H9 (cell line): ENCODE results near the gene AP2A2. TPM values are rescaled to one million over a fixed set of nuclear protein-coding genes. Genes with fewer than 3 reads are reported as not detected.

Source experiments
- DNase-seq: peaks from one replicate; pipeline ENCODE4 v3.0.0-alpha.2; 2017
- H2AFZ ChIP-seq: one replicate; pipeline ENCODE4 v1.6.1; 2013; ENCODE audit warnings: mild to moderate bottlenecking, low read length, control low read depth, moderate library complexity
- H2AK5ac ChIP-seq: 2 replicates; pipeline ENCODE4 v1.6.1; 2013; ENCODE audit warnings: low read length, control low read depth, mixed read lengths; ENCODE audit not compliant: insufficient read length
- H2BK120ac ChIP-seq: one replicate; pipeline ENCODE4 v1.6.1; 2013; ENCODE audit warnings: low read depth, mild to moderate bottlenecking, low read length, control low read depth, inconsistent platforms; ENCODE audit not compliant: poor library complexity, severe bottlenecking
- H2BK12ac ChIP-seq: 2 replicates; pipeline ENCODE4 v1.6.1; 2013; ENCODE audit warnings: low read length, control low read depth, mixed read lengths, low read depth; ENCODE audit not compliant: insufficient read length
- H2BK15ac ChIP-seq: 2 replicates; pipeline ENCODE4 v1.6.1; 2013; ENCODE audit warnings: low read depth, low read length, control low read depth
- H2BK20ac ChIP-seq: one replicate; pipeline ENCODE4 v1.6.1; 2013; ENCODE audit warnings: low read depth, mild to moderate bottlenecking, low read length, control low read depth, inconsistent platforms; ENCODE audit not compliant: poor library complexity, severe bottlenecking
- H2BK5ac ChIP-seq: 2 replicates; pipeline ENCODE4 v1.6.1; 2013; ENCODE audit warnings: low read length, control low read depth, mixed read lengths; ENCODE audit not compliant: insufficient read length
- H3K14ac ChIP-seq: 2 replicates; pipeline ENCODE4 v1.6.1; 2013; ENCODE audit warnings: low read length, control low read depth; ENCODE audit not compliant: insufficient read depth
- H3K18ac ChIP-seq: 2 replicates; pipeline ENCODE4 v1.6.1; 2013; ENCODE audit warnings: low read depth, mild to moderate bottlenecking, mixed read lengths, low read length, control low read depth; ENCODE audit not compliant: insufficient read length
- H3K23ac ChIP-seq: 2 replicates; pipeline ENCODE4 v1.6.1; 2013; ENCODE audit warnings: low read length, control low read depth, mixed read lengths, low read depth; ENCODE audit not compliant: insufficient read length
- H3K23me2 ChIP-seq: 2 replicates; pipeline ENCODE4 v1.6.1; 2013; ENCODE audit warnings: low read depth, mild to moderate bottlenecking, mixed read lengths, low read length, control low read depth; ENCODE audit not compliant: insufficient read length, poor library complexity, severe bottlenecking
- H3K27ac ChIP-seq: 2 replicates; pipeline ENCODE4 v1.5.1; 2013; ENCODE audit warnings: low read length, control low read depth, mixed read lengths, low read depth; ENCODE audit not compliant: insufficient read length
- H3K27me3 ChIP-seq: 2 replicates; pipeline ENCODE4 v1.6.1; 2013; ENCODE audit warnings: low read length, control low read depth, inconsistent platforms; ENCODE audit not compliant: insufficient read depth
- H3K4ac ChIP-seq: 2 replicates; pipeline ENCODE4 v1.6.1; 2013; ENCODE audit warnings: low read depth, mild to moderate bottlenecking, control low read depth, inconsistent platforms, low read length, moderate library complexity
- H3K4me1 ChIP-seq: 2 replicates; pipeline ENCODE4 v1.6.1; 2013; ENCODE audit warnings: low read length, control low read depth, inconsistent platforms; ENCODE audit not compliant: insufficient read depth
- H3K4me2 ChIP-seq: 2 replicates; pipeline ENCODE4 v1.6.1; 2013; ENCODE audit warnings: low read length, control low read depth, mixed read lengths; ENCODE audit not compliant: insufficient read length, insufficient read depth
- H3K56ac ChIP-seq: 2 replicates; pipeline ENCODE4 v1.6.1; 2013; ENCODE audit warnings: low read depth, mild to moderate bottlenecking, mixed read lengths, low read length, control low read depth; ENCODE audit not compliant: insufficient read length
- H3K79me1 ChIP-seq: 2 replicates; pipeline ENCODE4 v1.6.1; 2013; ENCODE audit warnings: low read depth, mild to moderate bottlenecking, moderate library complexity, low read length, control low read depth, inconsistent platforms; ENCODE audit not compliant: insufficient read depth, poor library complexity, severe bottlenecking
- H3K79me2 ChIP-seq: 2 replicates; pipeline ENCODE4 v1.6.1; 2013; ENCODE audit warnings: low read length, control low read depth, inconsistent platforms; ENCODE audit not compliant: insufficient read depth
- H3K9ac ChIP-seq: 2 replicates; pipeline ENCODE4 v1.6.1; 2013; ENCODE audit warnings: low read length, control low read depth, mixed read lengths; ENCODE audit not compliant: insufficient read length; ENCODE audit errors: extremely low read depth
- H3K9me3 ChIP-seq: one replicate; pipeline ENCODE4 v1.6.1; 2013; ENCODE audit warnings: low read depth, low read length, inconsistent platforms; ENCODE audit not compliant: control insufficient read depth
- H3T11ph ChIP-seq: one replicate; pipeline ENCODE4 v1.6.1; 2013; ENCODE audit warnings: mild to moderate bottlenecking, low read length, control low read depth, inconsistent platforms
- H4K20me1 ChIP-seq: one replicate; pipeline ENCODE4 v1.6.1; 2013; ENCODE audit not compliant: control insufficient read depth, insufficient read length, insufficient read depth
- H4K5ac ChIP-seq: 2 replicates; pipeline ENCODE4 v1.6.1; 2013; ENCODE audit warnings: low read depth, mild to moderate bottlenecking, mixed read lengths, low read length, control low read depth; ENCODE audit not compliant: insufficient read length
- H4K8ac ChIP-seq: replicated peaks from 2 replicates; pipeline ENCODE4 v1.6.1; 2013; ENCODE audit warnings: low read length, control low read depth, mixed read lengths, low read depth; ENCODE audit not compliant: insufficient read length
- H4K91ac ChIP-seq: 2 replicates; pipeline ENCODE4 v1.6.1; 2013; ENCODE audit warnings: low read depth, mild to moderate bottlenecking, moderate library complexity, mixed read lengths, low read length, control low read depth; ENCODE audit not compliant: insufficient read length
- H3K27ac Mint-ChIP-seq, 3 experiments: 2 replicates in 2 of 3; 3 replicates in 1 of 3; pipeline ENCODE4 v1.8.0; 2020 to 2021; ENCODE audit warnings: mixed read lengths in 3 of 3, mild to moderate bottlenecking in 1 of 3, moderate library complexity in 1 of 3
- H3K27me3 Mint-ChIP-seq: 2 replicates; pipeline ENCODE4 v1.8.0; 2021; ENCODE audit warnings: low read depth, mild to moderate bottlenecking, moderate library complexity, mixed read lengths
- H3K36me3 Mint-ChIP-seq, 3 experiments: 2 replicates in 2 of 3; 3 replicates in 1 of 3; pipeline ENCODE4 v1.8.0; 2020 to 2021; ENCODE audit warnings: low read depth in 3 of 3, mixed read lengths in 3 of 3; ENCODE audit not compliant: insufficient read depth in 1 of 3
- H3K4me1 Mint-ChIP-seq, 2 experiments: 2 replicates each; pipeline ENCODE4 v1.8.0; 2020; ENCODE audit warnings: mixed read lengths in 2 of 2
- H3K4me3 Mint-ChIP-seq, 2 experiments: 2 replicates in 1 of 2; 3 replicates in 1 of 2; pipeline ENCODE4 v1.8.0; 2020 to 2021; ENCODE audit warnings: mild to moderate bottlenecking in 2 of 2, mixed read lengths in 2 of 2, moderate library complexity in 1 of 2
- H3K9me3 Mint-ChIP-seq, 2 experiments: 2 replicates in 1 of 2; 3 replicates in 1 of 2; pipeline ENCODE4 v1.8.0; 2020; ENCODE audit warnings: mild to moderate bottlenecking in 2 of 2, mixed read lengths in 2 of 2, moderate library complexity in 1 of 2
- WGBS: extraction: QIAGEN DNeasy Blood & Tissue Kit; methylation state at CpG from one replicate; pipeline ENCODE4 v1.1.7; 2013; ENCODE audit warnings: missing lambda C conversion rate, low lambda C conversion rate, mixed read lengths; ENCODE audit not compliant: insufficient read length; ENCODE audit errors: extremely low coverage; 5-methylcytosine and 5-hydroxymethylcytosine counted together
- total RNA-seq: library from RNA; stranded (reverse); gene quantifications from 2 replicates; pipeline ENCODE4 v1.2.1, GENCODE V29; 2021
- TF ChIP-seq, protein P1 (sequence below): fragments of 200-600 bp; sonication (generic); conservative IDR thresholded peaks from 3 replicates; pipeline ENCODE4 v1.8.0; 2021; ENCODE audit warnings: antibody characterized with exemption, mild to moderate bottlenecking

AP2A2 gene
- total RNA-seq, 1 experiment from 2014 or later: 53.7 TPM

DNA sequence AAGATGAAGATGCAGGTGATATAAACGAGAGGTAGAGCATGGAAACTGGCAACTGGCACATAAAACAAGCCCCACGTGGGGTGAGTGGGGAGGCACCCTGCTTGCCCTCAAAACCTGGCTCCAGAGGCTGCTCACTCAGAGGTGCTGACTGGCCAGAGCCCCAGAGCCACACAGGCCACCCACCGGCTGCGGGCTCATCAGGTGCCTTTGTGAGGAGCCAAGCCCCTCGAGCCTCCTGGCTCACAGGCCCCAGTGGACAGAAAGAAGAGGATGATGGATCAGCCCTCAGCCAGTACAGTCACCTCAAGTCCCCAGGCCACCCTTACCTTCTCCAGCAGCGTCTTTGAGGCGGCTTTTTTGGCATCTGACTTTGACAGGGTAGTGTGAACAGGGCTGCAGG is 21.3 kb upstream of the AP2A2 start:
- Histone ChIP-seq H2BK20ac (no peak overlapping the region), H2BK12ac (no peak overlapping the region), H3K9me3 (no peaks in the 10 kb centered on the region), H4K91ac (no peak overlapping the region), H3K14ac (no peak overlapping the region), H4K20me1 (no peaks in the 10 kb centered on the region), H2BK5ac (no peak overlapping the region), H3K4me2 (no peak overlapping the region), H3K23me2 (peaks cover 3% of the 10 kb centered on the region), H3K4me1 (no peaks in the 10 kb centered on the region), H3K56ac (no peak overlapping the region), H3K9ac (no peak overlapping the region), H2AFZ (no peak overlapping the region), H3K4ac (no peak overlapping the region), H2BK15ac (no peak overlapping the region), H4K5ac (no peak overlapping the region), H3K23ac (no peak overlapping the region), H2BK120ac (no peak overlapping the region), H3K27ac (no peak overlapping the region), H3K18ac (no peak overlapping the region), H3K79me1 (peaks cover 2% of the 10 kb centered on the region), H3K79me2 (peaks cover under 1% of the 10 kb centered on the region; the same call in 1 of the 2 replicates), H3K27me3 (no peaks in the 10 kb centered on the region), H3T11ph (no peak overlapping the region), H2AK5ac (no peak overlapping the region), H4K8ac (no peak overlapping the region)
- peaks cover 0 to 3% of the 10 kb centered on the region in 2 experiments; a peak in 2 of 4 replicates for H3K4me1 Mint-ChIP-seq
- H3K9me3 Mint-ChIP-seq: no peaks in the 10 kb centered on the region; a peak in 1 of 5 replicates
- no CpG with 5 or more reads among the region's 7 CpGs for WGBS
- DNase-seq: no peak
- no peak overlapping the region for H3K4me3 Mint-ChIP-seq
- H3K27ac Mint-ChIP-seq: peak overlapping the region in 2 of 3 experiments; percentile 34 to 83; a peak in 3 of 7 replicates
- TF ChIP-seq, protein P1, sequence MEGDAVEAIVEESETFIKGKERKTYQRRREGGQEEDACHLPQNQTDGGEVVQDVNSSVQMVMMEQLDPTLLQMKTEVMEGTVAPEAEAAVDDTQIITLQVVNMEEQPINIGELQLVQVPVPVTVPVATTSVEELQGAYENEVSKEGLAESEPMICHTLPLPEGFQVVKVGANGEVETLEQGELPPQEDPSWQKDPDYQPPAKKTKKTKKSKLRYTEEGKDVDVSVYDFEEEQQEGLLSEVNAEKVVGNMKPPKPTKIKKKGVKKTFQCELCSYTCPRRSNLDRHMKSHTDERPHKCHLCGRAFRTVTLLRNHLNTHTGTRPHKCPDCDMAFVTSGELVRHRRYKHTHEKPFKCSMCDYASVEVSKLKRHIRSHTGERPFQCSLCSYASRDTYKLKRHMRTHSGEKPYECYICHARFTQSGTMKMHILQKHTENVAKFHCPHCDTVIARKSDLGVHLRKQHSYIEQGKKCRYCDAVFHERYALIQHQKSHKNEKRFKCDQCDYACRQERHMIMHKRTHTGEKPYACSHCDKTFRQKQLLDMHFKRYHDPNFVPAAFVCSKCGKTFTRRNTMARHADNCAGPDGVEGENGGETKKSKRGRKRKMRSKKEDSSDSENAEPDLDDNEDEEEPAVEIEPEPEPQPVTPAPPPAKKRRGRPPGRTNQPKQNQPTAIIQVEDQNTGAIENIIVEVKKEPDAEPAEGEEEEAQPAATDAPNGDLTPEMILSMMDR: no peak
- no peaks in the 10 kb centered on the region for H3K27me3 Mint-ChIP-seq
- peaks cover 26 to 78% (median 71%) of the 10 kb centered on the region in 3 experiments; a peak in 6 of 7 replicates for H3K36me3 Mint-ChIP-seq
